Neural progenitor cell (in vitro differentiated cells): ENCODE measurements around the gene GUCY1A2. TPM values are rescaled to one million over a fixed set of nuclear protein-coding genes. Genes with fewer than 3 reads are reported as not detected.

ENCODE experiments used
- DNase-seq: peaks from one replicate; pipeline ENCODE4 v3.0.0-alpha.2; 2016; ENCODE audit warnings: low spot score
- H2AFZ ChIP-seq: fragments of 200-600 bp; sonication (generic); replicated peaks from 2 replicates; pipeline ENCODE4 v1.6.1; 2016; ENCODE audit warnings: antibody characterized with exemption
- H3F3A ChIP-seq: fragments of 200-600 bp; sonication (generic); 2 replicates; pipeline ENCODE4 v1.6.1; 2016; ENCODE audit warnings: antibody characterized with exemption, low read depth
- H3K27ac ChIP-seq: fragments of 200-600 bp; sonication (generic); 2 replicates; pipeline ENCODE4 v1.5.1; 2016; ENCODE audit warnings: mild to moderate bottlenecking
- H3K27me3 ChIP-seq: fragments of 200-600 bp; sonication (generic); 2 replicates; pipeline ENCODE4 v1.6.1; 2016; ENCODE audit warnings: mild to moderate bottlenecking, moderate library complexity
- H3K36me3 ChIP-seq: fragments of 200-600 bp; sonication (generic); 2 replicates; pipeline ENCODE4 v1.5.1; 2016
- H3K4me1 ChIP-seq: fragments of 200-600 bp; sonication (generic); 2 replicates; pipeline ENCODE4 v1.6.1; 2016; ENCODE audit warnings: mixed run types
- H3K4me2 ChIP-seq: fragments of 200-600 bp; sonication (generic); 2 replicates; pipeline ENCODE4 v1.6.1; 2016
- H3K4me3 ChIP-seq: fragments of 200-600 bp; sonication (generic); 2 replicates; pipeline ENCODE4 v1.5.1; 2016
- H3K79me2 ChIP-seq: fragments of 200-600 bp; sonication (generic); 2 replicates; pipeline ENCODE4 v1.6.1; 2016; ENCODE audit warnings: low read depth
- H3K9ac ChIP-seq: fragments of 200-600 bp; sonication (generic); 2 replicates; pipeline ENCODE4 v1.6.1; 2016
- H3K9me3 ChIP-seq: fragments of 200-600 bp; sonication (generic); 2 replicates; pipeline ENCODE4 v1.5.1; 2016; ENCODE audit warnings: low read depth
- H4K20me1 ChIP-seq: fragments of 200-600 bp; sonication (generic); 2 replicates; pipeline ENCODE4 v1.6.1; 2016; ENCODE audit warnings: low read depth
- H3K27ac Mint-ChIP-seq: 3 replicates; pipeline ENCODE4 v1.8.0; 2021; ENCODE audit warnings: mixed read lengths
- H3K27me3 Mint-ChIP-seq: 2 replicates; pipeline ENCODE4 v1.8.0; 2022; ENCODE audit warnings: low read depth, mild to moderate bottlenecking, inconsistent platforms, moderate library complexity, mixed read lengths; ENCODE audit not compliant: insufficient read depth
- H3K36me3 Mint-ChIP-seq: 3 replicates; pipeline ENCODE4 v1.8.0; 2021; ENCODE audit warnings: mixed read lengths
- H3K4me1 Mint-ChIP-seq: 3 replicates; pipeline ENCODE4 v1.8.0; 2021; ENCODE audit warnings: mixed read lengths
- H3K4me3 Mint-ChIP-seq: 3 replicates; pipeline ENCODE4 v1.8.0; 2021; ENCODE audit warnings: mild to moderate bottlenecking, moderate library complexity, mixed read lengths
- H3K9me3 Mint-ChIP-seq: 3 replicates; pipeline ENCODE4 v1.8.0; 2020; ENCODE audit warnings: mixed read lengths
- EZH2 ChIP-seq: fragments of 200-600 bp; sonication (generic); IDR thresholded peaks from 2 replicates; pipeline ENCODE4 v1.6.1; 2017; ENCODE audit warnings: antibody characterized with exemption, mild to moderate bottlenecking, moderate library complexity
- EZH2phosphoT487 ChIP-seq: fragments of 200-600 bp; sonication (generic); IDR thresholded peaks from 2 replicates; pipeline ENCODE4 v1.6.1; 2017; ENCODE audit warnings: antibody characterized with exemption
- total RNA-seq: library from RNA; depleted of rRNA; stranded (reverse); fragments of >200 nt; gene quantifications from 2 replicates; pipeline ENCODE4 v1.2.3, GENCODE V29; 2015; ENCODE audit warnings: low replicate concordance
- TF ChIP-seq, protein P1 (sequence below): fragments of 200-600 bp; sonication (generic); IDR thresholded peaks from 2 replicates; pipeline ENCODE4 v1.5.1; 2017; ENCODE audit warnings: antibody characterized with exemption, mild to moderate bottlenecking

GUCY1A2 gene
- total RNA-seq, 1 donor from 2014 or later: 0.54 TPM

DNA sequence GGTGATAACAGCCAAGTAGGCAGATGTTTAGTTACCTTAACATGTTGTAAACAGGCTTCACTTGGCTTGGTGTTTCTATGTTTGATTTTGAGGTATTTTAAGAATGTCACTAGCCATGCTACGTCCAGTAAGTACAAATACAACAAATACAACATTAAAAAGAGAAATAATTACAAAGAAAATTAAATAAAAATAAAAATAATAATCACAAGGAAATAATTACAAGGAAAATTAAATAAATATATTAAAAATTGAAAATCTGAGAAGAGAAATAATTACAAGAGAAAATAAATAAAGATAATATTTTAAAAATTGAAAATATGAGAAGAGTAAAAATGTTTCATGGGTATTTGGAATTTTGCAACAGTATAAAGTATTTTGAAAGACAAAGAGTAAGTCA, 103.9 kb downstream of the GUCY1A2 start:
- no peaks in the 10 kb centered on the region for H3K4me1 Mint-ChIP-seq
- Histone ChIP-seq H4K20me1 (no peaks in the 10 kb centered on the region), H3K79me2 (no peaks in the 10 kb centered on the region), H3K27ac (no peak overlapping the region), H3K4me3 (no peak overlapping the region), H3K9ac (no peak overlapping the region), H3K4me1 (no peaks in the 10 kb centered on the region), H3F3A (no peaks in the 10 kb centered on the region), H3K9me3 (no peaks in the 10 kb centered on the region), H3K27me3 (no peaks in the 10 kb centered on the region), H2AFZ (no peak overlapping the region), H3K4me2 (no peak overlapping the region), H3K36me3 (no peaks in the 10 kb centered on the region)
- TF ChIP-seq EZH2 (no peak), EZH2phosphoT487 (no peak)
- TF ChIP-seq, protein P1, sequence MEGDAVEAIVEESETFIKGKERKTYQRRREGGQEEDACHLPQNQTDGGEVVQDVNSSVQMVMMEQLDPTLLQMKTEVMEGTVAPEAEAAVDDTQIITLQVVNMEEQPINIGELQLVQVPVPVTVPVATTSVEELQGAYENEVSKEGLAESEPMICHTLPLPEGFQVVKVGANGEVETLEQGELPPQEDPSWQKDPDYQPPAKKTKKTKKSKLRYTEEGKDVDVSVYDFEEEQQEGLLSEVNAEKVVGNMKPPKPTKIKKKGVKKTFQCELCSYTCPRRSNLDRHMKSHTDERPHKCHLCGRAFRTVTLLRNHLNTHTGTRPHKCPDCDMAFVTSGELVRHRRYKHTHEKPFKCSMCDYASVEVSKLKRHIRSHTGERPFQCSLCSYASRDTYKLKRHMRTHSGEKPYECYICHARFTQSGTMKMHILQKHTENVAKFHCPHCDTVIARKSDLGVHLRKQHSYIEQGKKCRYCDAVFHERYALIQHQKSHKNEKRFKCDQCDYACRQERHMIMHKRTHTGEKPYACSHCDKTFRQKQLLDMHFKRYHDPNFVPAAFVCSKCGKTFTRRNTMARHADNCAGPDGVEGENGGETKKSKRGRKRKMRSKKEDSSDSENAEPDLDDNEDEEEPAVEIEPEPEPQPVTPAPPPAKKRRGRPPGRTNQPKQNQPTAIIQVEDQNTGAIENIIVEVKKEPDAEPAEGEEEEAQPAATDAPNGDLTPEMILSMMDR: no peak
- H3K36me3 Mint-ChIP-seq: no peaks in the 10 kb centered on the region
- no peak overlapping the region for H3K4me3 Mint-ChIP-seq
- no peak for DNase-seq
- H3K27me3 Mint-ChIP-seq: no peaks in the 10 kb centered on the region
- no peaks in the 10 kb centered on the region for H3K9me3 Mint-ChIP-seq
- H3K27ac Mint-ChIP-seq: no peak overlapping the region

DNA sequence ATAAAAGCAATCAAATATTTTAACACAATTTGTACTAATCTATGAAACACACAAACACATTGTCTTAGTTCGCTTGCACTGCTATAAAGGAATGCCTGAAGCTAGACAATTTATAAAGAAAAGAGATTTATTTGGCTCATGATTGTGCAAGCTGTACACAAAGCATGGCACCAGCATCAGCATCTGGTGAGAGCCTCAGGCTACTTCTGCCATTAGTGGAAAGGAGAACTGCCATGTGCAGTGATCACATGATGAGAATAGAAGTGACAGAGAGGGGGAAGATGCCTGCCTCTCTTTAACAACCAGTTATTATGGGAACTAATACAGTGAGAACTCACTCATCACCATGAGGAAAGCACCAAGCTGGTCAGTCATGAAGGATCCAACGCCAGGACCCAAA, 105.1 kb downstream of the GUCY1A2 start:
- DNase-seq: no peak
- H3K27ac ChIP-seq: no peak overlapping the region
- H3K9me3 ChIP-seq: no peaks in the 10 kb centered on the region
- H3K4me2 ChIP-seq: no peak overlapping the region
- Mint-ChIP-seq H3K27ac (no peak overlapping the region), H3K36me3 (no peaks in the 10 kb centered on the region), H3K4me3 (no peak overlapping the region), H3K9me3 (no peaks in the 10 kb centered on the region), H3K27me3 (no peaks in the 10 kb centered on the region), H3K4me1 (no peaks in the 10 kb centered on the region)
- H3K27me3 ChIP-seq: no peaks in the 10 kb centered on the region
- no peaks in the 10 kb centered on the region for H4K20me1 ChIP-seq
- TF ChIP-seq EZH2: no peak
- TF ChIP-seq, protein P1: no peak
- TF ChIP-seq EZH2phosphoT487: no peak
- no peaks in the 10 kb centered on the region for H3K4me1 ChIP-seq
- H3K4me3 ChIP-seq: no peak overlapping the region
- H3K9ac ChIP-seq: no peak overlapping the region
- H3K79me2 ChIP-seq: no peaks in the 10 kb centered on the region
- H3K36me3 ChIP-seq: no peaks in the 10 kb centered on the region
- H3F3A ChIP-seq: no peaks in the 10 kb centered on the region
- no peak overlapping the region for H2AFZ ChIP-seq

DNA sequence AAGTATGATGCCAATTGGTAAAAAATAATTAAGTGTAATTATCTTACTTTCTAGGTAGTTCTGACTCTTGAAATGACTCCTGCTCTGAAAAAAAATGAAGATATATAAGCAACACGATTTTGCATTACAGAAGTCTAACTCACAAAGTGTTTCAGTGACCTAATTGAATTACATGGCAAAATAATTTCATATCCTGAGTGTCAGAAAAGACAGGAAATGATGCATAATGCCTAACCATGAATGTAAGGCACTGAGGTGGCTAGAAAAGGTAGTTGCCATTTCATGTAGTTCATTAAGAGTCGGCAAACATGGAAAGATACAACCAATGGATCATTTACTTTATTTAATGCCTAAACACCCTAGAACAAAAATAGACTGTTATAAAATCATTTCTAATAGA, 113.5 kb downstream of the GUCY1A2 start:
- TF ChIP-seq, protein P1: no peak
- TF ChIP-seq EZH2 (no peak), EZH2phosphoT487 (no peak)
- H3K4me1 ChIP-seq: no peaks in the 10 kb centered on the region
- Mint-ChIP-seq H3K4me1 (no peaks in the 10 kb centered on the region), H3K4me3 (no peak overlapping the region), H3K27me3 (no peaks in the 10 kb centered on the region), H3K36me3 (no peaks in the 10 kb centered on the region), H3K9me3 (no peaks in the 10 kb centered on the region), H3K27ac (no peak overlapping the region)
- no peak overlapping the region for H3K4me3 ChIP-seq
- no peaks in the 10 kb centered on the region for H3K36me3 ChIP-seq
- no peak for DNase-seq
- H3K9me3 ChIP-seq: no peaks in the 10 kb centered on the region
- H3F3A ChIP-seq: no peaks in the 10 kb centered on the region
- H2AFZ ChIP-seq: no peak overlapping the region
- no peaks in the 10 kb centered on the region for H3K27me3 ChIP-seq
- H3K9ac ChIP-seq: no peak overlapping the region
- H3K4me2 ChIP-seq: no peak overlapping the region
- H3K27ac ChIP-seq: no peak overlapping the region
- H4K20me1 ChIP-seq: no peaks in the 10 kb centered on the region
- no peaks in the 10 kb centered on the region for H3K79me2 ChIP-seq
